Skin epidermis (tissue), 12 donors: ENCODE measurements around the gene PDZRN4.
"Not testable (repeated sequence)": the region's sequence is repeated elsewhere in the genome, so short reads cannot be mapped to it uniquely, and the experiment has no call there.

ENCODE experiments used
- H3K27ac ChIP-seq, 21 experiments: fragments of 200-600 bp; sonication (generic) in 11 of 21; one replicate each; pipeline ENCODE4 v1.5.0; 2020; ENCODE audit warnings: mild to moderate bottlenecking in 3 of 21, inconsistent platforms in 2 of 21, moderate library complexity in 2 of 21
- H3K4me3 ChIP-seq, 7 experiments: fragments of 200-600 bp; sonication (generic) in 2 of 7; one replicate each; pipeline ENCODE4 v1.5.0; 2020; ENCODE audit warnings: inconsistent platforms in 2 of 7, mild to moderate bottlenecking in 2 of 7, moderate library complexity in 1 of 7

The PDZRN4 gene

GRCh38 chr12:41212625-41213024 is 24.5 kb downstream of the PDZRN4 start:
- no peak overlapping the region for H3K27ac ChIP-seq
- no peak overlapping the region for H3K4me3 ChIP-seq

- H3K4me3 ChIP-seq, result no peak overlapping the region
Observed at GRCh38 chr12:41213107-41213506, 25.0 kb downstream of the PDZRN4 start.

GRCh38 chr12:41213648-41214047 is 25.5 kb downstream of the PDZRN4 start:
- H3K27ac ChIP-seq, result no peak overlapping the region
- H3K4me3 ChIP-seq, result no peak overlapping the region

More at GRCh38 chr12:41213107-41213506, 25.0 kb downstream of the PDZRN4 start:
- H3K27ac ChIP-seq, result no peak overlapping the region

- Histone ChIP-seq H3K27ac (no peak overlapping the region), H3K4me3 (no peak overlapping the region)
Observed at GRCh38 chr12:41217727-41218126, 29.6 kb downstream of the PDZRN4 start.

GRCh38 chr12:41220931-41221330 is 32.8 kb downstream of the PDZRN4 start:
- no peak overlapping the region for H3K27ac ChIP-seq

GRCh38 chr12:41221491-41221890 is 33.4 kb downstream of the PDZRN4 start:
- Histone ChIP-seq H3K27ac (no peak overlapping the region), H3K4me3 (no peak overlapping the region)

More at GRCh38 chr12:41220931-41221330, 32.8 kb downstream of the PDZRN4 start:
- no peak overlapping the region for H3K4me3 ChIP-seq

GRCh38 chr12:41223600-41223999 is 35.5 kb downstream of the PDZRN4 start:
- no peak overlapping the region for H3K4me3 ChIP-seq
- H3K27ac ChIP-seq, result no peak overlapping the region

- no peak overlapping the region for H3K4me3 ChIP-seq
Observed at GRCh38 chr12:41224066-41224465, 35.9 kb downstream of the PDZRN4 start.

GRCh38 chr12:41225179-41225578 is 37.1 kb downstream of the PDZRN4 start:
- no peak overlapping the region for H3K4me3 ChIP-seq
- no peak overlapping the region for H3K27ac ChIP-seq

More at GRCh38 chr12:41224066-41224465, 35.9 kb downstream of the PDZRN4 start:
- no peak overlapping the region for H3K27ac ChIP-seq

GRCh38 chr12:41228066-41228820 is 40.1 kb downstream of the PDZRN4 start:
- Histone ChIP-seq H3K27ac (no peak overlapping the region), H3K4me3 (no peak overlapping the region)

- no peak overlapping the region for H3K27ac ChIP-seq
- no peak overlapping the region for H3K4me3 ChIP-seq
Observed at GRCh38 chr12:41230756-41231155, 42.6 kb downstream of the PDZRN4 start.

- H3K27ac ChIP-seq, result no peak overlapping the region
- H3K4me3 ChIP-seq, result no peak overlapping the region
Observed at GRCh38 chr12:41234692-41235091, 46.6 kb downstream of the PDZRN4 start.

GRCh38 chr12:41242603-41243002 is 54.5 kb downstream of the PDZRN4 start:
- no peak overlapping the region for H3K27ac ChIP-seq
- no peak overlapping the region for H3K4me3 ChIP-seq

- H3K4me3 ChIP-seq, result no peak overlapping the region
- no peak overlapping the region for H3K27ac ChIP-seq
Observed at GRCh38 chr12:41248391-41248790, 60.3 kb downstream of the PDZRN4 start.

- Histone ChIP-seq H3K4me3 (no peak overlapping the region), H3K27ac (no peak overlapping the region)
Observed at GRCh38 chr12:41250748-41251147, 62.6 kb downstream of the PDZRN4 start.

GRCh38 chr12:41254004-41254914 is 66.1 kb downstream of the PDZRN4 start:
- no peak overlapping the region for H3K27ac ChIP-seq
- H3K4me3 ChIP-seq, result no peak overlapping the region

GRCh38 chr12:41263196-41263595 is 75.1 kb downstream of the PDZRN4 start:
- not testable (repeated sequence) for H3K4me3 ChIP-seq

GRCh38 chr12:41264281-41264680 is 76.2 kb downstream of the PDZRN4 start:
- no peak overlapping the region for H3K27ac ChIP-seq
- H3K4me3 ChIP-seq, result no peak overlapping the region

More at GRCh38 chr12:41263196-41263595, 75.1 kb downstream of the PDZRN4 start:
- H3K27ac ChIP-seq, result not testable (repeated sequence)

GRCh38 chr12:41269056-41269455 is 80.9 kb downstream of the PDZRN4 start:
- no peak overlapping the region for H3K27ac ChIP-seq
- no peak overlapping the region for H3K4me3 ChIP-seq

GRCh38 chr12:41271489-41271888 is 83.4 kb downstream of the PDZRN4 start:
- Histone ChIP-seq H3K27ac (no peak overlapping the region), H3K4me3 (no peak overlapping the region)

GRCh38 chr12:41274643-41275042 is 86.5 kb downstream of the PDZRN4 start:
- Histone ChIP-seq H3K27ac (no peak overlapping the region), H3K4me3 (no peak overlapping the region)
